DOHH2 (cell line): ENCODE measurements around the gene ZNF862.

Experiments
- CTCF ChIP-seq: fragments of 200-600 bp; sonication (generic); IDR thresholded peaks from one replicate; pipeline ENCODE4 v1.5.1; 2014; ENCODE audit warnings: antibody characterized with exemption, mild to moderate bottlenecking, low read depth, low read length; ENCODE audit not compliant: poor library complexity, severe bottlenecking
- EZH2phosphoT487 ChIP-seq: fragments of 200-600 bp; sonication (generic); IDR thresholded peaks from 2 replicates; pipeline ENCODE4 v1.6.1; 2017; ENCODE audit warnings: borderline replicate concordance, mild to moderate bottlenecking, antibody characterized with exemption, low read length, moderate library complexity, mixed read lengths

- no peak for TF ChIP-seq CTCF
- TF ChIP-seq EZH2phosphoT487, result no peak
These were observed 31.7 kb downstream of the ZNF862 start for GRCh38 chr7:149869867-149870266.
